Ovary (tissue), 9 donors: Measurements from ENCODE around the gene MICAL2. TPM values are rescaled to one million over a fixed set of nuclear protein-coding genes. Genes with fewer than 3 reads are reported as not detected.

ENCODE experiments used
- DNase-seq, 5 donors: peaks; one replicate each; pipeline ENCODE4 v3.0.0-alpha.2; 2019 to 2020
- H3K27ac ChIP-seq, 2 donors: fragments of 200-600 bp; one replicate each; pipeline versions ENCODE4 v1.5.1 to v1.8.0; 2019 to 2022
- H3K27me3 ChIP-seq: fragments of 200-600 bp; one replicate; pipeline ENCODE4 v1.8.0; 2022
- H3K36me3 ChIP-seq: fragments of 200-600 bp; sonication (generic); one replicate; pipeline ENCODE4 v1.5.1; 2019
- H3K4me1 ChIP-seq: one replicate; pipeline ENCODE4 v1.8.1; 2013; ENCODE audit warnings: mild to moderate bottlenecking, moderate library complexity; ENCODE audit not compliant: insufficient read depth
- H3K4me3 ChIP-seq: fragments of 200-600 bp; sonication (generic); one replicate; pipeline ENCODE4 v1.5.1; 2017
- H3K9me3 ChIP-seq, 2 donors: fragments of 200-600 bp in 1 of 2; sonication (generic) in 1 of 2; one replicate each; pipeline versions ENCODE4 v1.5.1 to v1.8.1; 2013 to 2019; ENCODE audit warnings: mild to moderate bottlenecking in 1 of 2, moderate library complexity in 1 of 2
- EP300 ChIP-seq: sonication (generic); formaldehyde crosslinking; IDR thresholded peaks from one replicate; pipeline ENCODE4 v1.6.1; 2017; ENCODE audit warnings: antibody characterized with exemption
- POLR2A ChIP-seq: fragments of 450-650 bp; IDR thresholded peaks from one replicate; pipeline ENCODE4 v1.6.1; 2017; ENCODE audit warnings: antibody characterized with exemption, mild to moderate bottlenecking, moderate library complexity
- WGBS, 3 donors: extraction: QIAGEN DNeasy Blood & Tissue Kit in 1 of 3; methylation state at CpG; one replicate each; pipeline versions ENCODE4 v1.1.5 to v1.1.7; 2013 to 2017; 5-methylcytosine and 5-hydroxymethylcytosine counted together
- intact Hi-C, 4 donors: fragments of 100-400 bp; cut with DNase I; formaldehyde crosslinking; loops; one replicate each; pipeline versions ENCODE4 v1.11.0 to v1.15.1; 2022 to 2023
- polyA plus RNA-seq, 2 donors: library from polyadenylated mRNA; stranded (reverse); fragments of 200-250 nt in 1 of 2; fragments of 350-450 nt in 1 of 2; fragmentation: Illumina TruSeq in 1 of 2; extraction: RNeasy Lipid Tissue Mini Kit (QIAGEN cat#74804) in 1 of 2; gene quantifications; one replicate each; pipeline ENCODE4 v1.2.3, GENCODE V29; 2013 to 2014
- total RNA-seq, 7 donors: library from RNA; depleted of rRNA in 2 of 7; stranded (reverse); fragments of >200 nt in 2 of 7; fragmentation: NEBNext Ultra II Directional in 3 of 7; extraction: Animal tissue kit (Norgen Biotek cat#: 25700) in 3 of 7; gene quantifications; one replicate each; pipeline versions ENCODE4 v1.1.0 to v1.2.4, GENCODE V29; 2016 to 2023
- TF ChIP-seq, protein P1 (sequence below), 3 donors: fragments of 450-650 bp in 2 of 3; fragments of 200-600 bp in 1 of 3; IDR thresholded peaks; one replicate each; pipeline versions ENCODE4 v1.5.1 to v1.8.0; 2016 to 2022; ENCODE audit warnings: antibody characterized with exemption in 3 of 3, mild to moderate bottlenecking in 1 of 3
- donor health status: DM: no; HTN: no; CAD: no; lungs with moderate emphysema.
- donor health status: DM: no; HTN: no; CAD: no.
- donor health status: Bipolar disorder and iron deficiency.
- donor health status: DM: yes; HTN: yes; CAD: no.
- donor health status: DM: no; HTN: no; CAD: no.
- donor health status: DM: yes; HTN: yes; CAD: no.

MICAL2 gene
- total and polyA plus RNA-seq, 9 donors, result 10.7 to 73.6 (median 32.5) TPM

GRCh38 chr11:12270817-12271216, 160.4 kb downstream of the MICAL2 start:
- WGBS, 3 donors, result 83 to 86% (median 85%) methylated on average over 8 of the region's 8 CpGs
- Histone ChIP-seq H3K36me3 (no peaks in the 10 kb centered on the region), H3K27me3 (no peaks in the 10 kb centered on the region), H3K27ac (no peak overlapping the region), H3K4me3 (no peak overlapping the region), H3K9me3 (no peaks in the 10 kb centered on the region), H3K4me1 (peaks cover 6% of the 10 kb centered on the region)
- TF ChIP-seq EP300 (no peak), POLR2A (no peak)
- TF ChIP-seq, protein P1, sequence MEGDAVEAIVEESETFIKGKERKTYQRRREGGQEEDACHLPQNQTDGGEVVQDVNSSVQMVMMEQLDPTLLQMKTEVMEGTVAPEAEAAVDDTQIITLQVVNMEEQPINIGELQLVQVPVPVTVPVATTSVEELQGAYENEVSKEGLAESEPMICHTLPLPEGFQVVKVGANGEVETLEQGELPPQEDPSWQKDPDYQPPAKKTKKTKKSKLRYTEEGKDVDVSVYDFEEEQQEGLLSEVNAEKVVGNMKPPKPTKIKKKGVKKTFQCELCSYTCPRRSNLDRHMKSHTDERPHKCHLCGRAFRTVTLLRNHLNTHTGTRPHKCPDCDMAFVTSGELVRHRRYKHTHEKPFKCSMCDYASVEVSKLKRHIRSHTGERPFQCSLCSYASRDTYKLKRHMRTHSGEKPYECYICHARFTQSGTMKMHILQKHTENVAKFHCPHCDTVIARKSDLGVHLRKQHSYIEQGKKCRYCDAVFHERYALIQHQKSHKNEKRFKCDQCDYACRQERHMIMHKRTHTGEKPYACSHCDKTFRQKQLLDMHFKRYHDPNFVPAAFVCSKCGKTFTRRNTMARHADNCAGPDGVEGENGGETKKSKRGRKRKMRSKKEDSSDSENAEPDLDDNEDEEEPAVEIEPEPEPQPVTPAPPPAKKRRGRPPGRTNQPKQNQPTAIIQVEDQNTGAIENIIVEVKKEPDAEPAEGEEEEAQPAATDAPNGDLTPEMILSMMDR (IDR thresholded peaks at IDR 0.05), result no peak
- intact Hi-C loops, result loop anchor here in 2 of 4 donors (10.0 kb wide), 2 partner anchors 326 to 466 kb away; no protein-coding TSS in a partner anchor
- no peak for DNase-seq

- no peak for DNase-seq
- Histone ChIP-seq H3K36me3 (no peaks in the 10 kb centered on the region), H3K27ac (no peak overlapping the region), H3K4me3 (no peak overlapping the region), H3K9me3 (no peaks in the 10 kb centered on the region), H3K4me1 (peaks cover 6% of the 10 kb centered on the region), H3K27me3 (no peaks in the 10 kb centered on the region)
- 73 to 80% (median 79%) methylated on average over 4 of the region's 4 CpGs for WGBS, 3 donors
- intact Hi-C loops, result loop anchor here in 2 of 4 donors (10.0 kb wide), 2 partner anchors 326 to 466 kb away; no protein-coding TSS in a partner anchor
- no peak for TF ChIP-seq EP300
- TF ChIP-seq, protein P1 (IDR thresholded peaks at IDR 0.05), result no peak
- no peak for TF ChIP-seq POLR2A
Measured at GRCh38 chr11:12271241-12271640, 160.9 kb downstream of the MICAL2 start.

- Histone ChIP-seq H3K27me3 (no peaks in the 10 kb centered on the region), H3K4me3 (no peak overlapping the region), H3K27ac (no peak overlapping the region), H3K36me3 (no peaks in the 10 kb centered on the region), H3K9me3 (no peaks in the 10 kb centered on the region), H3K4me1 (peaks cover 6% of the 10 kb centered on the region)
- intact Hi-C loops, result loop anchor here in 2 of 4 donors (10.0 kb wide), 2 partner anchors 327 to 467 kb away; no protein-coding TSS in a partner anchor
- no peak for DNase-seq
- WGBS, 3 donors, result 88 to 95% (median 94%) methylated on average over 6 of the region's 6 CpGs
- no peak for TF ChIP-seq POLR2A
- TF ChIP-seq EP300, result no peak
- TF ChIP-seq, protein P1 (IDR thresholded peaks at IDR 0.05), result no peak
Measured at GRCh38 chr11:12271826-12272366, 161.5 kb downstream of the MICAL2 start.

- Histone ChIP-seq H3K27ac (no peak overlapping the region), H3K36me3 (no peaks in the 10 kb centered on the region), H3K9me3 (no peaks in the 10 kb centered on the region), H3K4me3 (no peak overlapping the region), H3K4me1 (peaks cover 6% of the 10 kb centered on the region), H3K27me3 (no peaks in the 10 kb centered on the region)
- intact Hi-C loops, result loop anchor here in 2 of 4 donors (10.0 kb wide), 2 partner anchors 328 to 468 kb away; no protein-coding TSS in a partner anchor
- TF ChIP-seq, protein P1 (IDR thresholded peaks at IDR 0.05), result no peak
- no peak for TF ChIP-seq EP300
- TF ChIP-seq POLR2A, result no peak
- no peak for DNase-seq
- WGBS, 3 donors, result 89 to 94% (median 90%) methylated on average over 15 of the region's 15 CpGs
Measured at GRCh38 chr11:12272821-12273617, 162.6 kb downstream of the MICAL2 start.
